H9 (cell line): Measurements from ENCODE around the gene DUT. TPM values are rescaled to one million over a fixed set of nuclear protein-coding genes. Genes with fewer than 3 reads are reported as not detected.

Experiments
- DNase-seq: peaks from one replicate; pipeline ENCODE4 v3.0.0-alpha.2; 2017
- H2AFZ ChIP-seq: one replicate; pipeline ENCODE4 v1.6.1; 2013; ENCODE audit warnings: mild to moderate bottlenecking, low read length, control low read depth, moderate library complexity
- H2AK5ac ChIP-seq: 2 replicates; pipeline ENCODE4 v1.6.1; 2013; ENCODE audit warnings: low read length, control low read depth, mixed read lengths; ENCODE audit not compliant: insufficient read length
- H2BK120ac ChIP-seq: one replicate; pipeline ENCODE4 v1.6.1; 2013; ENCODE audit warnings: low read depth, mild to moderate bottlenecking, low read length, control low read depth, inconsistent platforms; ENCODE audit not compliant: poor library complexity, severe bottlenecking
- H2BK12ac ChIP-seq: 2 replicates; pipeline ENCODE4 v1.6.1; 2013; ENCODE audit warnings: low read length, control low read depth, mixed read lengths, low read depth; ENCODE audit not compliant: insufficient read length
- H2BK15ac ChIP-seq: 2 replicates; pipeline ENCODE4 v1.6.1; 2013; ENCODE audit warnings: low read depth, low read length, control low read depth
- H2BK20ac ChIP-seq: one replicate; pipeline ENCODE4 v1.6.1; 2013; ENCODE audit warnings: low read depth, mild to moderate bottlenecking, low read length, control low read depth, inconsistent platforms; ENCODE audit not compliant: poor library complexity, severe bottlenecking
- H2BK5ac ChIP-seq: 2 replicates; pipeline ENCODE4 v1.6.1; 2013; ENCODE audit warnings: low read length, control low read depth, mixed read lengths; ENCODE audit not compliant: insufficient read length
- H3K14ac ChIP-seq: 2 replicates; pipeline ENCODE4 v1.6.1; 2013; ENCODE audit warnings: low read length, control low read depth; ENCODE audit not compliant: insufficient read depth
- H3K18ac ChIP-seq: 2 replicates; pipeline ENCODE4 v1.6.1; 2013; ENCODE audit warnings: low read depth, mild to moderate bottlenecking, mixed read lengths, low read length, control low read depth; ENCODE audit not compliant: insufficient read length
- H3K23ac ChIP-seq: 2 replicates; pipeline ENCODE4 v1.6.1; 2013; ENCODE audit warnings: low read length, control low read depth, mixed read lengths, low read depth; ENCODE audit not compliant: insufficient read length
- H3K23me2 ChIP-seq: 2 replicates; pipeline ENCODE4 v1.6.1; 2013; ENCODE audit warnings: low read depth, mild to moderate bottlenecking, mixed read lengths, low read length, control low read depth; ENCODE audit not compliant: insufficient read length, poor library complexity, severe bottlenecking
- H3K27ac ChIP-seq: 2 replicates; pipeline ENCODE4 v1.5.1; 2013; ENCODE audit warnings: low read length, control low read depth, mixed read lengths, low read depth; ENCODE audit not compliant: insufficient read length
- H3K27me3 ChIP-seq: 2 replicates; pipeline ENCODE4 v1.6.1; 2013; ENCODE audit warnings: low read length, control low read depth, inconsistent platforms; ENCODE audit not compliant: insufficient read depth
- H3K4ac ChIP-seq: 2 replicates; pipeline ENCODE4 v1.6.1; 2013; ENCODE audit warnings: low read depth, mild to moderate bottlenecking, control low read depth, inconsistent platforms, low read length, moderate library complexity
- H3K4me1 ChIP-seq: 2 replicates; pipeline ENCODE4 v1.6.1; 2013; ENCODE audit warnings: low read length, control low read depth, inconsistent platforms; ENCODE audit not compliant: insufficient read depth
- H3K4me2 ChIP-seq: 2 replicates; pipeline ENCODE4 v1.6.1; 2013; ENCODE audit warnings: low read length, control low read depth, mixed read lengths; ENCODE audit not compliant: insufficient read length, insufficient read depth
- H3K56ac ChIP-seq: 2 replicates; pipeline ENCODE4 v1.6.1; 2013; ENCODE audit warnings: low read depth, mild to moderate bottlenecking, mixed read lengths, low read length, control low read depth; ENCODE audit not compliant: insufficient read length
- H3K79me1 ChIP-seq: 2 replicates; pipeline ENCODE4 v1.6.1; 2013; ENCODE audit warnings: low read depth, mild to moderate bottlenecking, moderate library complexity, low read length, control low read depth, inconsistent platforms; ENCODE audit not compliant: insufficient read depth, poor library complexity, severe bottlenecking
- H3K79me2 ChIP-seq: 2 replicates; pipeline ENCODE4 v1.6.1; 2013; ENCODE audit warnings: low read length, control low read depth, inconsistent platforms; ENCODE audit not compliant: insufficient read depth
- H3K9ac ChIP-seq: 2 replicates; pipeline ENCODE4 v1.6.1; 2013; ENCODE audit warnings: low read length, control low read depth, mixed read lengths; ENCODE audit not compliant: insufficient read length; ENCODE audit errors: extremely low read depth
- H3K9me3 ChIP-seq: one replicate; pipeline ENCODE4 v1.6.1; 2013; ENCODE audit warnings: low read depth, low read length, inconsistent platforms; ENCODE audit not compliant: control insufficient read depth
- H3T11ph ChIP-seq: one replicate; pipeline ENCODE4 v1.6.1; 2013; ENCODE audit warnings: mild to moderate bottlenecking, low read length, control low read depth, inconsistent platforms
- H4K20me1 ChIP-seq: one replicate; pipeline ENCODE4 v1.6.1; 2013; ENCODE audit not compliant: control insufficient read depth, insufficient read length, insufficient read depth
- H4K5ac ChIP-seq: 2 replicates; pipeline ENCODE4 v1.6.1; 2013; ENCODE audit warnings: low read depth, mild to moderate bottlenecking, mixed read lengths, low read length, control low read depth; ENCODE audit not compliant: insufficient read length
- H4K8ac ChIP-seq: replicated peaks from 2 replicates; pipeline ENCODE4 v1.6.1; 2013; ENCODE audit warnings: low read length, control low read depth, mixed read lengths, low read depth; ENCODE audit not compliant: insufficient read length
- H4K91ac ChIP-seq: 2 replicates; pipeline ENCODE4 v1.6.1; 2013; ENCODE audit warnings: low read depth, mild to moderate bottlenecking, moderate library complexity, mixed read lengths, low read length, control low read depth; ENCODE audit not compliant: insufficient read length
- H3K27ac Mint-ChIP-seq, 3 experiments: 2 replicates in 2 of 3; 3 replicates in 1 of 3; pipeline ENCODE4 v1.8.0; 2020 to 2021; ENCODE audit warnings: mixed read lengths in 3 of 3, mild to moderate bottlenecking in 1 of 3, moderate library complexity in 1 of 3
- H3K27me3 Mint-ChIP-seq: 2 replicates; pipeline ENCODE4 v1.8.0; 2021; ENCODE audit warnings: low read depth, mild to moderate bottlenecking, moderate library complexity, mixed read lengths
- H3K36me3 Mint-ChIP-seq, 3 experiments: 2 replicates in 2 of 3; 3 replicates in 1 of 3; pipeline ENCODE4 v1.8.0; 2020 to 2021; ENCODE audit warnings: low read depth in 3 of 3, mixed read lengths in 3 of 3; ENCODE audit not compliant: insufficient read depth in 1 of 3
- H3K4me1 Mint-ChIP-seq, 2 experiments: 2 replicates each; pipeline ENCODE4 v1.8.0; 2020; ENCODE audit warnings: mixed read lengths in 2 of 2
- H3K4me3 Mint-ChIP-seq, 2 experiments: 2 replicates in 1 of 2; 3 replicates in 1 of 2; pipeline ENCODE4 v1.8.0; 2020 to 2021; ENCODE audit warnings: mild to moderate bottlenecking in 2 of 2, mixed read lengths in 2 of 2, moderate library complexity in 1 of 2
- H3K9me3 Mint-ChIP-seq, 2 experiments: 2 replicates in 1 of 2; 3 replicates in 1 of 2; pipeline ENCODE4 v1.8.0; 2020; ENCODE audit warnings: mild to moderate bottlenecking in 2 of 2, mixed read lengths in 2 of 2, moderate library complexity in 1 of 2
- CTCF ChIP-seq: fragments of 200-600 bp; sonication (generic); conservative IDR thresholded peaks from 3 replicates; pipeline ENCODE4 v1.8.0; 2021; ENCODE audit warnings: antibody characterized with exemption, mild to moderate bottlenecking
- WGBS: extraction: QIAGEN DNeasy Blood & Tissue Kit; methylation state at CpG from one replicate; pipeline ENCODE4 v1.1.7; 2013; ENCODE audit warnings: missing lambda C conversion rate, low lambda C conversion rate, mixed read lengths; ENCODE audit not compliant: insufficient read length; ENCODE audit errors: extremely low coverage; 5-methylcytosine and 5-hydroxymethylcytosine counted together
- total RNA-seq: library from RNA; stranded (reverse); gene quantifications from 2 replicates; pipeline ENCODE4 v1.2.1, GENCODE V29; 2021

The DUT gene
- total RNA-seq, 1 experiment from 2014 or later, result 137 TPM

DNA sequence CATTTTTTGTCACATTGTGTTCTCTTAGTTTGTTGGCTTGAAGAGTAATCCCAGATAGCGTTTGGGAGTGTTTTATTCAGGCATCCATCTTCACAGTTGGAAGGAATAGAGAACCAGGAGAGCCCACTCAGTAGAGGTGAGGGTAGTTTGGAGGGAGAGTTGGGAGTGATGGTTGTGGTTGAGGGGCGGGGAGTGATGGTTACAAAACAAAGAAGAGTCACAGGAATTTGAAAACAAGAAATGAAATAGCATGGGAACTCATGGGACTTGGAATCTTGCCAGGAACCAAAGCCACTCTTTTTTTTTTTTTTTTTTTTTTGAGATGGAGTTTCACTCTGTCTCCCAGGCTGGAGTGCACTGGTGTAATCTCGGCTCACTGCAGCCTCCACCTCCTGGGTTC is 36.3 kb downstream of the DUT start:
- H3K4me3 Mint-ChIP-seq, result no peak overlapping the region
- H3K27me3 Mint-ChIP-seq, result no peaks in the 10 kb centered on the region
- no CpG with 5 or more reads among the region's 3 CpGs for WGBS

More for the DNA sequence above, 36.3 kb downstream of the DUT start:
- Histone ChIP-seq H3K23me2 (no peaks in the 10 kb centered on the region), H2BK12ac (no peak overlapping the region), H4K20me1 (no peaks in the 10 kb centered on the region), H3K79me2 (no peaks in the 10 kb centered on the region), H3K27me3 (no peaks in the 10 kb centered on the region; the same call in 1 of the 2 replicates), H3K4ac (no peak overlapping the region), H2AK5ac (no peak overlapping the region), H2AFZ (no peak overlapping the region), H3K4me2 (no peak overlapping the region), H2BK5ac (no peak overlapping the region), H3K27ac (no peak overlapping the region), H3K23ac (no peak overlapping the region), H3K79me1 (no peaks in the 10 kb centered on the region), H2BK15ac (no peak overlapping the region), H3K14ac (no peak overlapping the region), H3K9ac (no peak overlapping the region), H3T11ph (no peak overlapping the region), H3K9me3 (no peaks in the 10 kb centered on the region), H2BK20ac (no peak overlapping the region), H4K5ac (no peak overlapping the region), H4K8ac (no peak overlapping the region), H3K4me1 (no peaks in the 10 kb centered on the region), H3K56ac (no peak overlapping the region), H3K18ac (no peak overlapping the region), H2BK120ac (no peak overlapping the region), H4K91ac (no peak overlapping the region)
- no peak overlapping the region for H3K27ac Mint-ChIP-seq
- TF ChIP-seq CTCF, result no peak
- no peak for DNase-seq
- no peaks in the 10 kb centered on the region for H3K36me3 Mint-ChIP-seq
- H3K4me1 Mint-ChIP-seq, result no peaks in the 10 kb centered on the region
- H3K9me3 Mint-ChIP-seq, result no peaks in the 10 kb centered on the region
